ENCODE results near the gene COL4A1. TPM values are rescaled to one million over a fixed set of nuclear protein-coding genes. Genes with fewer than 3 reads are reported as not detected.
"Not testable (repeated sequence)": the region's sequence is repeated elsewhere in the genome, so short reads cannot be mapped to it uniquely, and the experiment has no call there.

The COL4A1 gene
- total RNA-seq, 2 experiments from 2014 or later = 0.08 to 0.16 TPM

DNA sequence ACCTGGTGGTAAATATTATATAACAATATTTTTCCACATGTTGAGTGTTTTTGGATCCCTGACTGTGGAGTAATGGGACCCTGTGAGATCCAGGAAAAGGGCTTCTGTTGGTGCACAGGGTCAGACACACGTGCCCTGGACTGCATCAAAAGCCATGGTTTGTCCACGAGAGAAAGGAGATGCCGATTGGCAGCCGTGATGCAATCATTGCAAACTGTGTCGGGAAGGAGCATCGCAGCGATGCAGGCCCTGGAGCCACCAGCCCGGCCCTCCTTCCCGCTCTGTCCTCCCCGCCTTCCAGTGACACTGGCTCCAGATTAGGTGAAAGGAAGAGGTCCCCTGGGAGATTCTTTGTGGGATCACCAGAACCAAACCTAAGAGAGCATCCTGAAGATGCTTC is 9.2 kb upstream of the COL4A1 start:
- Histone ChIP-seq H3K36me3 (ENCODE audit: insufficient read depth, low read length) (no peaks in the 10 kb centered on the region), H3K4me1 (ENCODE audit: insufficient read depth, low read length) (no peaks in the 10 kb centered on the region), H3K9me3 (ENCODE audit: control insufficient read depth in 1 of 2, insufficient read depth in 1 of 2, low read length in 2 of 2) (peaks cover 0 to 3% of the 10 kb centered on the region in 2 experiments), H3K27ac (ENCODE audit: low read depth in 1 of 2, low read length in 2 of 2) (no peak overlapping the region), H3K27me3 (ENCODE audit: control insufficient read depth in 1 of 2, insufficient read depth in 2 of 2, low read length in 2 of 2) (peaks cover 14 to 16% of the 10 kb centered on the region in 2 experiments), H3K4me3 (ENCODE audit: low read length) (no peak overlapping the region)
- ChIA-PET CTCF (no interaction called here), POLR2A (no interaction called here)
- H3K27ac Mint-ChIP-seq = no peak overlapping the region
- H3K4me3 Mint-ChIP-seq = no peak overlapping the region
- H3K4me1 Mint-ChIP-seq (ENCODE audit: low read depth) = peaks cover 17% of the 10 kb centered on the region
- TF ChIP-seq, protein P1, sequence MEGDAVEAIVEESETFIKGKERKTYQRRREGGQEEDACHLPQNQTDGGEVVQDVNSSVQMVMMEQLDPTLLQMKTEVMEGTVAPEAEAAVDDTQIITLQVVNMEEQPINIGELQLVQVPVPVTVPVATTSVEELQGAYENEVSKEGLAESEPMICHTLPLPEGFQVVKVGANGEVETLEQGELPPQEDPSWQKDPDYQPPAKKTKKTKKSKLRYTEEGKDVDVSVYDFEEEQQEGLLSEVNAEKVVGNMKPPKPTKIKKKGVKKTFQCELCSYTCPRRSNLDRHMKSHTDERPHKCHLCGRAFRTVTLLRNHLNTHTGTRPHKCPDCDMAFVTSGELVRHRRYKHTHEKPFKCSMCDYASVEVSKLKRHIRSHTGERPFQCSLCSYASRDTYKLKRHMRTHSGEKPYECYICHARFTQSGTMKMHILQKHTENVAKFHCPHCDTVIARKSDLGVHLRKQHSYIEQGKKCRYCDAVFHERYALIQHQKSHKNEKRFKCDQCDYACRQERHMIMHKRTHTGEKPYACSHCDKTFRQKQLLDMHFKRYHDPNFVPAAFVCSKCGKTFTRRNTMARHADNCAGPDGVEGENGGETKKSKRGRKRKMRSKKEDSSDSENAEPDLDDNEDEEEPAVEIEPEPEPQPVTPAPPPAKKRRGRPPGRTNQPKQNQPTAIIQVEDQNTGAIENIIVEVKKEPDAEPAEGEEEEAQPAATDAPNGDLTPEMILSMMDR (IDR thresholded peaks at IDR 0.05) = no peak
- H3K36me3 Mint-ChIP-seq (ENCODE audit: low read depth) = no peaks in the 10 kb centered on the region
- DNase-seq = no peak
- H3K9me3 Mint-ChIP-seq = no peaks in the 10 kb centered on the region
- intact Hi-C loops (cut with DNase I, micrococcal nuclease) = loop anchor here in 1 of 2 experiments (1.0 kb wide), 1 partner anchor 22 kb away; no protein-coding TSS in a partner anchor
- H3K27me3 Mint-ChIP-seq = peaks cover 49% of the 10 kb centered on the region
- no peak for ATAC-seq (ENCODE audit: poor library complexity)

DNA sequence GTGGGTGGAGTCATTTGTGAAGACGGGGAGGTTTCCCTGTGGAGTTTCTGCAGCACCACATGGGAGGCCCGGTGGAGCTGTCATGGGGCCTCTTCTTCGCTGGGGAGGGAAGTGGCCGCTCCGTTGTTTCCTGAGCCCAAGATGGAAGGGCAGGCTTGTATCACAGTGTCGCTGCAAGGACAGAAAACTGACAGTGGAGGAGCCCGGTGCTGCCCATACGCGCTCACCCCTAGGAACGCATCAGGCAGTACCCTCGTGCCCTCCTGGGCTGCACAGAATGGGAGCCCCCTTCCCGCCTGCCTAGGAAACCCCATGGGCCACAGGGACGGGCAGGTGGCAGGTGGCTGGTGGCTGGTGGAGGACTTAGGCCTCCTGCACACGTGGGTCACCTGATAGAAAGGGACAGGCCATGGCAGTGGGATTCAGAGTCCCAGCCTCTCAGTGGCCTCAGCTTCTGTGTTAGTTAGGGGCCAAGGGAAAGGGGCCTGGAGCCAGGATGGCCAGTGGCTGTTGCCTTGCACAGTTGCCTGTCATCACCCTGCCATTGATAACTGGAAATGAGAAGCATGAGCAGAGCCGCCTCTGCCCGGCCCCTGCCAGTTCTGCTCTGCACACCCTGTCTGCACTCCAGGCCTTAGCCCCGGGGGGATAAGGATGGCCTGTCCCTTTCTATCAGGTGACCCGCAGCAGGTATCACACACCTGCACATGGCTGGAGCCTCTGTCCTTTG is 7.7 kb upstream of the COL4A1 start:
- ChIA-PET CTCF (no interaction called here), POLR2A (no interaction called here)
- no peak for DNase-seq
- Mint-ChIP-seq H3K4me1 (ENCODE audit: low read depth) (peaks cover 3% of the 10 kb centered on the region), H3K27ac (no peak overlapping the region), H3K27me3 (peaks cover 62% of the 10 kb centered on the region), H3K4me3 (no peak overlapping the region), H3K36me3 (ENCODE audit: low read depth) (no peaks in the 10 kb centered on the region), H3K9me3 (no peaks in the 10 kb centered on the region)
- Histone ChIP-seq H3K9me3 (ENCODE audit: control insufficient read depth in 1 of 2, insufficient read depth in 1 of 2, low read length in 2 of 2) (peaks cover 0 to 7% of the 10 kb centered on the region in 2 experiments), H3K4me1 (ENCODE audit: insufficient read depth, low read length) (no peaks in the 10 kb centered on the region), H3K27me3 (ENCODE audit: control insufficient read depth in 1 of 2, insufficient read depth in 2 of 2, low read length in 2 of 2) (peaks cover 22 to 23% of the 10 kb centered on the region in 2 experiments), H3K36me3 (ENCODE audit: insufficient read depth, low read length) (no peaks in the 10 kb centered on the region), H3K4me3 (ENCODE audit: low read length) (no peak overlapping the region), H3K27ac (ENCODE audit: low read depth in 1 of 2, low read length in 2 of 2) (no peak overlapping the region)
- no peak for ATAC-seq (ENCODE audit: poor library complexity)
- intact Hi-C loops (cut with DNase I, micrococcal nuclease) = no loop called here
- TF ChIP-seq, protein P1 (IDR thresholded peaks at IDR 0.05) = no peak

DNA sequence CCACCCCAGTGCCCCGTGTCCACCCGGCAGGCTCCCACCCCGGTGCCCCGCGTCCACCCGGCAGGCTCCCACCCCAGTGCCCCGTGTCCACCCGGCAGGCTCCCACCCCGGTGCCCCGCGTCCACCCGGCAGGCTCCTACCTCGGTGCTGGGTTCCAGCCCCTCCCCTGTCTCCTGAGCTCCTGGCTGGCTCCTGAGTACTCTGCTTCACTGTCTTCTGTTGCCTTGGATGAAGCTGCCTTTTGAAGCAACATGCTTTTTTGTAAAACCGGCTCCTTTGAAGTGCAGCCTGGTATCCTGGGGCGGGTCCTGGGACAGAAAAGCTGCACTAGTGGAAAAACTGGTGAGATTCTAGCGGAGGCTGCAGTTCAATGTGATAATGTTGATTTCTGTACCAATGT is 6.8 kb upstream of the COL4A1 start:
- H3K27me3 Mint-ChIP-seq = peaks cover 70% of the 10 kb centered on the region
- intact Hi-C loops (cut with DNase I, micrococcal nuclease); POLR2A ChIA-PET; H3K4me3 Mint-ChIP-seq; H3K4me1 ChIP-seq (ENCODE audit: insufficient read depth, low read length); H3K4me1 Mint-ChIP-seq (ENCODE audit: low read depth); CTCF ChIA-PET; ATAC-seq (ENCODE audit: poor library complexity); H3K36me3 Mint-ChIP-seq (ENCODE audit: low read depth); H3K9me3 Mint-ChIP-seq; H3K36me3 ChIP-seq (ENCODE audit: insufficient read depth, low read length); DNase-seq; H3K9me3 ChIP-seq (ENCODE audit: control insufficient read depth in 1 of 2, insufficient read depth in 1 of 2, low read length in 2 of 2); H3K4me3 ChIP-seq (ENCODE audit: low read length); H3K27ac ChIP-seq (ENCODE audit: low read depth in 1 of 2, low read length in 2 of 2); H3K27ac Mint-ChIP-seq: not testable (repeated sequence)
- peaks cover 30 to 32% of the 10 kb centered on the region in 2 experiments for H3K27me3 ChIP-seq (ENCODE audit: control insufficient read depth in 1 of 2, insufficient read depth in 2 of 2, low read length in 2 of 2)

DNA sequence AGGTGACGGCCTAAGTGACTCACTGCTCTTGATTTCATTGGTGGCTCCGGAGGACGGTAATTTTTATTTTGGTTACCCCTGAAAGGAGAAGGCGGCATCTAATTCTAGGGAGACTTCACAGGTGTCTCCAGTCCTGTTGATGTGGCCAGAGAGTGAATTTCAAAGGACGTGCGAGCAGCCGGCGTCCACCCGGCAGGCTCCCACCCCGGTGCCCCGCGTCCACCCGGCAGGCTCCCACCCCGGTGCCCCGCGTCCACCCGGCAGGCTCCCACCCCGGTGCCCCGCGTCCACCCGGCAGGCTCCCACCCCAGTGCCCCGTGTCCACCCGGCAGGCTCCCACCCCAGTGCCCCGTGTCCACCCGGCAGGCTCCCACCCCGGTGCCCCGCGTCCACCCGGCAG is 6.3 kb upstream of the COL4A1 start:
- not testable (repeated sequence) for ATAC-seq (ENCODE audit: poor library complexity)

More for the DNA sequence above, 6.3 kb upstream of the COL4A1 start:
- H3K27ac ChIP-seq (ENCODE audit: low read depth in 1 of 2, low read length in 2 of 2); H3K36me3 Mint-ChIP-seq (ENCODE audit: low read depth); H3K9me3 Mint-ChIP-seq; H3K4me3 ChIP-seq (ENCODE audit: low read length); H3K27ac Mint-ChIP-seq; CTCF ChIA-PET; H3K9me3 ChIP-seq (ENCODE audit: control insufficient read depth in 1 of 2, insufficient read depth in 1 of 2, low read length in 2 of 2); H3K36me3 ChIP-seq (ENCODE audit: insufficient read depth, low read length); H3K4me1 Mint-ChIP-seq (ENCODE audit: low read depth); H3K4me1 ChIP-seq (ENCODE audit: insufficient read depth, low read length); H3K4me3 Mint-ChIP-seq; DNase-seq; POLR2A ChIA-PET; intact Hi-C loops (cut with DNase I, micrococcal nuclease): not testable (repeated sequence)
- H3K27me3 ChIP-seq (ENCODE audit: control insufficient read depth in 1 of 2, insufficient read depth in 2 of 2, low read length in 2 of 2) = peaks cover 33 to 34% of the 10 kb centered on the region in 2 experiments
- peaks cover 73% of the 10 kb centered on the region for H3K27me3 Mint-ChIP-seq

Data from CD4-positive, alpha-beta T cell (primary cell).